ENCODE results near the gene AKAP6. TPM values are rescaled to one million over a fixed set of nuclear protein-coding genes. Genes with fewer than 3 reads are reported as not detected.

Gene AKAP6
- total and polyA plus RNA-seq, 2 of the 8 experiments (the other 6 are each of a cell fraction or from before 2014, with no cell fraction given): 0.09 to 0.89 TPM

- H3K27ac ChIP-seq (ENCODE audit: low read depth, low read length): no peak overlapping the region
- no peak overlapping the region for H3K23ac ChIP-seq (ENCODE audit: insufficient read length)
Observed at GRCh38 chr14:32620303-32620702, 291.2 kb downstream of the AKAP6 start.

More at GRCh38 chr14:32620303-32620702, 291.2 kb downstream of the AKAP6 start:
- Histone ChIP-seq H3K9ac (replicated peaks in 1 of 4; ENCODE audit: extremely low read depth in 1 of 4, low read depth in 3 of 4, low read length in 3 of 4) (no peak overlapping the region), H3K36me3 (ENCODE audit: control insufficient read depth in 2 of 4, insufficient read depth in 4 of 4, low read length in 3 of 4) (no peaks in the 10 kb centered on the region), H3K4me2 (ENCODE audit: insufficient read depth in 1 of 2, low read depth in 2 of 2, low read length in 2 of 2) (no peak overlapping the region), H3K56ac (replicated peaks; ENCODE audit: insufficient read length, low read depth, low read length) (no peak overlapping the region), H3K4me3 (ENCODE audit: extremely low read depth in 1 of 4, insufficient read depth in 2 of 4, low read depth in 3 of 4, low read length in 4 of 4) (no peak overlapping the region), H3K14ac (ENCODE audit: insufficient read length) (no peak overlapping the region), H2AK5ac (ENCODE audit: low read depth, low read length) (no peak overlapping the region), H3K23me2 (ENCODE audit: low read depth, low read length) (no peaks in the 10 kb centered on the region), H3K4ac (replicated peaks; ENCODE audit: insufficient read length, low read depth, low read length) (no peak overlapping the region), H4K20me1 (replicated peaks in 1 of 2; ENCODE audit: control insufficient read depth in 1 of 2, insufficient read depth in 2 of 2, low read length in 2 of 2) (no peaks in the 10 kb centered on the region), H4K91ac (replicated peaks; ENCODE audit: insufficient read length, low read length) (no peak overlapping the region), H2BK120ac (replicated peaks; ENCODE audit: low read depth, low read length) (no peak overlapping the region), H2AFZ (ENCODE audit: low read length) (no peak overlapping the region), H2BK12ac (ENCODE audit: low read depth, low read length) (no peak overlapping the region), H2BK20ac (ENCODE audit: low read length) (no peak overlapping the region), H2BK15ac (ENCODE audit: low read length) (no peak overlapping the region), H3K79me1 (ENCODE audit: low read depth, low read length) (no peaks in the 10 kb centered on the region), H3K4me1 (replicated peaks in 1 of 4; ENCODE audit: control insufficient read depth in 3 of 4, insufficient read depth in 4 of 4, low read length in 3 of 4) (no peaks in the 10 kb centered on the region), H3K18ac (ENCODE audit: extremely low read depth, low read length) (no peak overlapping the region), H4K8ac (ENCODE audit: extremely low read depth, insufficient read depth, low read length) (no peak overlapping the region), H3K27me3 (replicated peaks in 1 of 4; ENCODE audit: control insufficient read depth in 3 of 4, extremely low read depth in 1 of 4, insufficient read depth in 3 of 4, low read length in 3 of 4) (no peaks in the 10 kb centered on the region), H2BK5ac (ENCODE audit: low read depth, low read length) (no peak overlapping the region), H4K5ac (ENCODE audit: insufficient read length, low read depth, low read length) (no peak overlapping the region), H3K79me2 (ENCODE audit: control insufficient read depth in 1 of 2, insufficient read depth in 2 of 2, low read length in 2 of 2) (no peaks in the 10 kb centered on the region), H3K9me3 (ENCODE audit: insufficient read depth in 2 of 2, low read depth in 1 of 2, low read length in 1 of 2) (no peaks in the 10 kb centered on the region)
- FAIRE-seq: no peak
- ChIA-PET CTCF (ENCODE audit: partially characterized antibody) (no interaction called here), POLR2A (ENCODE audit: partially characterized antibody) (no interaction called here)
- no peak for TF ChIP-seq MAFK (IDR thresholded peaks at IDR 0.05; ENCODE audit: low read depth, low read length)
- no peak for DNase-seq (ENCODE audit: low read depth in 1 of 2, low spot score in 2 of 2)
- WGBS, 2 experiments (ENCODE audit: extremely low coverage in 1 of 2, insufficient coverage in 1 of 2, insufficient read length in 1 of 2, insufficient replicate concordance in 2 of 2, low coverage in 1 of 2, low lambda C conversion rate in 2 of 2, missing lambda C conversion rate in 1 of 2): 100% methylated on average over 2 of the region's 2 CpGs; no CpG with 5 or more reads in 1 of the 2 experiments
